Suprapubic skin (tissue), 3 donors: ENCODE data around the gene RAB3D.

Source experiments
- EP300 ChIP-seq: sonication (generic); formaldehyde crosslinking; IDR thresholded peaks from one replicate; pipeline ENCODE4 v1.6.1; 2017; ENCODE audit warnings: antibody characterized with exemption
- POLR2A ChIP-seq, 2 donors: fragments of 450-650 bp; IDR thresholded peaks; one replicate each; pipeline ENCODE4 v1.6.1; 2017; ENCODE audit warnings: antibody characterized with exemption in 2 of 2, mild to moderate bottlenecking in 2 of 2, moderate library complexity in 2 of 2
- TF ChIP-seq, protein P1 (sequence below), 2 donors: fragments of 200-600 bp in 1 of 2; fragments of 450-650 bp in 1 of 2; sonication (generic) in 1 of 2; IDR thresholded peaks; one replicate each; pipeline ENCODE4 v1.5.1; 2016 to 2019; ENCODE audit warnings: antibody characterized with exemption in 2 of 2, mild to moderate bottlenecking in 1 of 2, moderate library complexity in 1 of 2

DNA sequence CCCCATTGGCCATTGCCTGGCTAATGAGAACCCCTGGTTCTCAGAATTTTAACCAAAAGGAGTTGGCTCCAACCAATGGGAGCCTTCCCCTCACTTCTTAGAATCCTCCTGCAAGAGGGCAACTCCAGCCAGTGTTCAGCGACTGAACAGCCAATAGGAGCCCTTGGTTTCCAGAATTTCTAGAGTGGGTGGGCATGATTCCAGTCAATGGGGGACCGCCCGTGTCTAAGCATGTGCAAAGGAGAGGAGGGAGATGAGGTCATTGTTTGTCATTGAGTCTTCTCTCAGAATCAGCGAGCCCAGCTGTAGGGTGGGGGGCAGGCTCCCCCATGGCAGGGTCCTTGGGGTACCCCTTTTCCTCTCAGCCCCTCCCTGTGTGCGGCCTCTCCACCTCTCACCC, 25.5 kb upstream of the RAB3D start:
- TF ChIP-seq POLR2A (IDR thresholded peaks at IDR 0.05), result no peak
- TF ChIP-seq, protein P1, sequence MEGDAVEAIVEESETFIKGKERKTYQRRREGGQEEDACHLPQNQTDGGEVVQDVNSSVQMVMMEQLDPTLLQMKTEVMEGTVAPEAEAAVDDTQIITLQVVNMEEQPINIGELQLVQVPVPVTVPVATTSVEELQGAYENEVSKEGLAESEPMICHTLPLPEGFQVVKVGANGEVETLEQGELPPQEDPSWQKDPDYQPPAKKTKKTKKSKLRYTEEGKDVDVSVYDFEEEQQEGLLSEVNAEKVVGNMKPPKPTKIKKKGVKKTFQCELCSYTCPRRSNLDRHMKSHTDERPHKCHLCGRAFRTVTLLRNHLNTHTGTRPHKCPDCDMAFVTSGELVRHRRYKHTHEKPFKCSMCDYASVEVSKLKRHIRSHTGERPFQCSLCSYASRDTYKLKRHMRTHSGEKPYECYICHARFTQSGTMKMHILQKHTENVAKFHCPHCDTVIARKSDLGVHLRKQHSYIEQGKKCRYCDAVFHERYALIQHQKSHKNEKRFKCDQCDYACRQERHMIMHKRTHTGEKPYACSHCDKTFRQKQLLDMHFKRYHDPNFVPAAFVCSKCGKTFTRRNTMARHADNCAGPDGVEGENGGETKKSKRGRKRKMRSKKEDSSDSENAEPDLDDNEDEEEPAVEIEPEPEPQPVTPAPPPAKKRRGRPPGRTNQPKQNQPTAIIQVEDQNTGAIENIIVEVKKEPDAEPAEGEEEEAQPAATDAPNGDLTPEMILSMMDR (IDR thresholded peaks at IDR 0.05), result no peak
- no peak for TF ChIP-seq EP300
